Endothelial cell (in vitro differentiated cells): ENCODE data around the gene H6PD. TPM values are rescaled to one million over a fixed set of nuclear protein-coding genes. Genes with fewer than 3 reads are reported as not detected.

Source experiments
- DNase-seq: peaks from one replicate; pipeline ENCODE4 v3.0.0; 2021; ENCODE audit warnings: low spot score
- H3K27ac Mint-ChIP-seq: one replicate; pipeline ENCODE4 v1.8.0; 2021; ENCODE audit warnings: mixed read lengths, inconsistent platforms; ENCODE audit not compliant: unreplicated experiment
- H3K27me3 Mint-ChIP-seq: one replicate; pipeline ENCODE4 v1.8.0; 2021; ENCODE audit warnings: mild to moderate bottlenecking, moderate library complexity, mixed read lengths, inconsistent platforms; ENCODE audit not compliant: unreplicated experiment
- H3K36me3 Mint-ChIP-seq: one replicate; pipeline ENCODE4 v1.8.0; 2021; ENCODE audit warnings: mild to moderate bottlenecking, low read depth, mixed read lengths, inconsistent platforms; ENCODE audit not compliant: unreplicated experiment
- H3K4me1 Mint-ChIP-seq: one replicate; pipeline ENCODE4 v1.8.0; 2021; ENCODE audit warnings: mild to moderate bottlenecking, mixed read lengths, inconsistent platforms; ENCODE audit not compliant: unreplicated experiment
- H3K4me3 Mint-ChIP-seq: one replicate; pipeline ENCODE4 v1.8.0; 2021; ENCODE audit warnings: mild to moderate bottlenecking, mixed read lengths, inconsistent platforms; ENCODE audit not compliant: unreplicated experiment
- H3K9me3 Mint-ChIP-seq: one replicate; pipeline ENCODE4 v1.8.0; 2021; ENCODE audit warnings: mixed read lengths, inconsistent platforms; ENCODE audit not compliant: unreplicated experiment
- total RNA-seq: library from RNA; stranded (reverse); fragmentation: NEBNext Ultra II Directional; extraction: Animal tissue kit (Norgen Biotek cat#: 25700); gene quantifications from one replicate; pipeline ENCODE4 v1.2.1, GENCODE V29; 2021; ENCODE audit not compliant: unreplicated experiment
- TF ChIP-seq, protein P1 (sequence below): fragments of 200-600 bp; sonication (generic); IDR thresholded peaks from one replicate; pipeline ENCODE4 v1.5.0; 2021; ENCODE audit warnings: antibody characterized with exemption; ENCODE audit not compliant: unreplicated experiment

Gene H6PD
- total RNA-seq, 1 donor from 2014 or later, result 18.6 TPM

DNA sequence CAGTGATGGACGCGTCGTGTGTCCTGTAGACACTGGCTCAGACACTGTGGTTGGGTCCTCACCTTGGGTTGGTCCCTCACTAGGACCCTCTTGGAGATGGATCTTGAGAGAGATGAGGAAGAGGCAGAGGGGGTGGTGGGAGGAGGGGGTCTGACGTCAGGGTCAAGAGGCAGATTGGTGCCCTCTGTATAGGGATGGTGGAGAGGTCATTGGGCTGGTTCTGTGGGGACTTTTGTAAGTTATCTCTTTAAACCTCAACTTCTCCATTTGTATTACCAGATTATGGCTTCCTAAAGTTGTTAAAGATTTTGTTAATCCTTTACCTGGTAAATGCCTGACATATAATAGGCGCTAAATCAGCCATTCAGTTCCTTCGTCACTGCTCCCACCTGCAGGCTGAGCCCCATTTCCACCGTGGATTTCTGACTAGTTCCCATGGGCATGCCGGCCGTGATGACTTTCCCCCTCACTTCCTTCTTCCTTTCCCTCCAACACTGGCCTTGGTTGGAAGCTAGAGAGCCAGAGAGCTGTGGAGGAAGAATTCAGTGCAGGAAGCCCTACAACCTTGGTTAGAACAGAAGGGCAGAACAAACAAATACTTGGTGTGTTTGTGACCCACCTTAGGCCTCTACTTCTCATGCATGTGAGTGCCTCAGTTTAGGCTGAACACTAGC, 8.6 kb downstream of the H6PD start:
- peaks cover 19% of the 10 kb centered on the region for H3K4me1 Mint-ChIP-seq
- no peak for DNase-seq
- H3K27ac Mint-ChIP-seq, result no peak overlapping the region
- peaks cover 7% of the 10 kb centered on the region for H3K36me3 Mint-ChIP-seq
- H3K4me3 Mint-ChIP-seq, result no peak overlapping the region
- H3K27me3 Mint-ChIP-seq, result peaks cover 7% of the 10 kb centered on the region
- TF ChIP-seq, protein P1, sequence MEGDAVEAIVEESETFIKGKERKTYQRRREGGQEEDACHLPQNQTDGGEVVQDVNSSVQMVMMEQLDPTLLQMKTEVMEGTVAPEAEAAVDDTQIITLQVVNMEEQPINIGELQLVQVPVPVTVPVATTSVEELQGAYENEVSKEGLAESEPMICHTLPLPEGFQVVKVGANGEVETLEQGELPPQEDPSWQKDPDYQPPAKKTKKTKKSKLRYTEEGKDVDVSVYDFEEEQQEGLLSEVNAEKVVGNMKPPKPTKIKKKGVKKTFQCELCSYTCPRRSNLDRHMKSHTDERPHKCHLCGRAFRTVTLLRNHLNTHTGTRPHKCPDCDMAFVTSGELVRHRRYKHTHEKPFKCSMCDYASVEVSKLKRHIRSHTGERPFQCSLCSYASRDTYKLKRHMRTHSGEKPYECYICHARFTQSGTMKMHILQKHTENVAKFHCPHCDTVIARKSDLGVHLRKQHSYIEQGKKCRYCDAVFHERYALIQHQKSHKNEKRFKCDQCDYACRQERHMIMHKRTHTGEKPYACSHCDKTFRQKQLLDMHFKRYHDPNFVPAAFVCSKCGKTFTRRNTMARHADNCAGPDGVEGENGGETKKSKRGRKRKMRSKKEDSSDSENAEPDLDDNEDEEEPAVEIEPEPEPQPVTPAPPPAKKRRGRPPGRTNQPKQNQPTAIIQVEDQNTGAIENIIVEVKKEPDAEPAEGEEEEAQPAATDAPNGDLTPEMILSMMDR, result no peak
- H3K9me3 Mint-ChIP-seq, result no peaks in the 10 kb centered on the region

DNA sequence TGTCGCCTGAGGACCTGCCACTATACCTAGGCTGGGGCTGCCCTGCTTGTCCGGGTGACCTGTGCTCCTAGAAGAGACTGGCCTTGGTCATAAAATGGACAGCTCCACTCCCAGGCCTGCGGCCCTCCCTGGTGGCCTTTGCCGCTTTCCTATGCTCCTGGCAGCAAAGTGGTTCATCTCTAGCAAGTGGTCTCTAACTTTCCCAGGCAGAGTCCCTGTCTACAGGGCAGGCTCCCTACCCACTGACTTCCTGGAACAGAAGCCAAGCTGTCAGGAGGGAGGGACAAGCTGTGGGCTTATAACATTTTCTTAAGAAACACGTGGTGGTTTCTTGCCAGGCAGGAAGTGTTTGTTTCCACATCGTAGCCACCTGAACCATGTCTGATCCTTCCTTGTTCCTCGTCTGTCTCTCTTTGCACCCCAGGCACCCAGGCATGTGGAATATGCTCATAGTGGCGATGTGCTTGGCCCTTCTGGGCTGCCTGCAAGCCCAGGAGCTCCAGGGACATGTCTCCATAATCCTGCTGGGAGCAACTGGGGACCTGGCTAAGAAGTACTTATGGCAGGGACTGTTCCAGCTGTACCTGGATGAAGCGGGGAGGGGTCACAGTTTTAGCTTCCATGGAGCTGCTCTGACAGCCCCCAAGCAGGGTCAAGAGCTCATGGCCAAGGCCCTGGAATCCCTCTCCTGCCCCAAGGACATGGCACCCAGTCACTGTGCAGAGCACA, 10.1 kb downstream of the H6PD start:
- H3K36me3 Mint-ChIP-seq, result peaks cover 9% of the 10 kb centered on the region
- TF ChIP-seq, protein P1, result no peak
- no peak overlapping the region for H3K27ac Mint-ChIP-seq
- DNase-seq, result no peak
- no peaks in the 10 kb centered on the region for H3K9me3 Mint-ChIP-seq
- H3K27me3 Mint-ChIP-seq, result peaks cover 7% of the 10 kb centered on the region
- peaks cover 19% of the 10 kb centered on the region for H3K4me1 Mint-ChIP-seq
- H3K4me3 Mint-ChIP-seq, result peak overlapping the region; percentile 32

DNA sequence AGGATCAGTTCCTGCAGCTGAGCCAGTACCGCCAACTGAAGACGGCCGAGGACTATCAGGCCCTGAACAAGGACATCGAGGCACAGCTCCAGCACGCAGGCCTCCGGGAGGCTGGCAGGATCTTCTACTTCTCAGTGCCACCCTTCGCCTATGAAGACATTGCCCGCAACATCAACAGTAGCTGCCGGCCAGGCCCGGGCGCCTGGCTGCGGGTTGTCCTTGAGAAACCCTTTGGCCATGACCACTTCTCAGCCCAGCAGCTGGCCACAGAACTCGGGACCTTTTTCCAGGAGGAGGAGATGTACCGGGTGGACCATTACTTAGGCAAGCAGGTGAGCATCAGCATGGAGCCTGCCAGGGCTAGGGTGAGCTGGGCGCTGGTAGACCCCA, 10.7 kb downstream of the H6PD start:
- Mint-ChIP-seq H3K27me3 (peaks cover 7% of the 10 kb centered on the region), H3K4me1 (peaks cover 19% of the 10 kb centered on the region), H3K27ac (no peak overlapping the region), H3K9me3 (no peaks in the 10 kb centered on the region), H3K36me3 (peaks cover 9% of the 10 kb centered on the region), H3K4me3 (no peak overlapping the region)
- TF ChIP-seq, protein P1, result no peak
- no peak for DNase-seq

DNA sequence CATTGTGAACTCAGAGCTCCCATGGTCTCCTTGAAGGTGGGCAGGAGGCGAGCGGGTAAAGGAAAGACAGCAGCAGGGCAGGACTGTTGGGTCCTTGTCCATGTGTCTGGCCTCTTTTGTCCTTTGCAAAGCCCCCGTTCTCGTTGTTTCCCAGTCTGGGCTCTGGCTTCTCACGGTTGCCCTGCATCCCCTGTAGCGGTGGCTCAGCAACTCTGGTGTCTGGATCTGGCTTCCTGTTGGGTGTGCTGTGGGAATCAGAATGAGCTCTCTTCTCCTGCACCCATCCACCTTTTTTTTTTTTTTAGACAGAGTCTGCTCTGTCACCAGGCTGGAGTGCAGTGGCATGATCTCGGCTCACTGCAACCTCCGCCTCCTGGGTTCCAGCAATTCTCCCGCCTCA, 11.1 kb downstream of the H6PD start:
- no peak for DNase-seq
- TF ChIP-seq, protein P1, result no peak
- H3K36me3 Mint-ChIP-seq, result peaks cover 9% of the 10 kb centered on the region
- peaks cover 19% of the 10 kb centered on the region for H3K4me1 Mint-ChIP-seq
- no peak overlapping the region for H3K4me3 Mint-ChIP-seq
- no peaks in the 10 kb centered on the region for H3K9me3 Mint-ChIP-seq
- H3K27me3 Mint-ChIP-seq, result peaks cover 7% of the 10 kb centered on the region
- no peak overlapping the region for H3K27ac Mint-ChIP-seq

DNA sequence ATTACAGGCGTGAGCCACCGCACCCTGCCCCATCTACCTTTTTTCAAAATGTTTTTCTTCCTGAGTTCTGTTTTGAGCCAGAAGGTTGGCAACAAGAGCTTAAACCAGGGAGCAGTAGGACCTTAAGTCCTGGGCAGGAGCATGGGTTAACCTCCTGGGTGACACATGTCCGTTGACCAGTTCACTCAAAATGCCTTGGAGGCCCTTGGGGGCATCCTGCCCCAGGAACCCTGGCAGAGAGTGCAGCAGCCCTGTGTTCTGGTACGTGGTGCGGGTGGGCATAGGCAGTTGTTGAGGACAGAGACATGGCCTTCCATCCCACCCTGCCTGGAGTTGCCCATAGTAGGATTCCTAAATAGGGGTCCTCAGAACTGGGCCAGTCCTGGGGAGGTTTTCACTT, 11.6 kb downstream of the H6PD start:
- Mint-ChIP-seq H3K4me1 (peaks cover 19% of the 10 kb centered on the region), H3K4me3 (no peak overlapping the region), H3K9me3 (no peaks in the 10 kb centered on the region), H3K27ac (no peak overlapping the region), H3K36me3 (peaks cover 9% of the 10 kb centered on the region), H3K27me3 (peaks cover 7% of the 10 kb centered on the region)
- no peak for DNase-seq
- TF ChIP-seq, protein P1, result no peak
